NCI-H446 treated with DMSO at 0.1 percent for 48 hours (cell line): ENCODE results near the gene RNGTT.
"Not testable (repeated sequence)": the region's sequence is repeated elsewhere in the genome, so short reads cannot be mapped to it uniquely, and the experiment has no call there.

ENCODE experiments used
- DNase-seq: peaks from one replicate; lab custom pipeline; 2025; lab: John Stamatoyannopoulos, UW

Gene RNGTT

DNA sequence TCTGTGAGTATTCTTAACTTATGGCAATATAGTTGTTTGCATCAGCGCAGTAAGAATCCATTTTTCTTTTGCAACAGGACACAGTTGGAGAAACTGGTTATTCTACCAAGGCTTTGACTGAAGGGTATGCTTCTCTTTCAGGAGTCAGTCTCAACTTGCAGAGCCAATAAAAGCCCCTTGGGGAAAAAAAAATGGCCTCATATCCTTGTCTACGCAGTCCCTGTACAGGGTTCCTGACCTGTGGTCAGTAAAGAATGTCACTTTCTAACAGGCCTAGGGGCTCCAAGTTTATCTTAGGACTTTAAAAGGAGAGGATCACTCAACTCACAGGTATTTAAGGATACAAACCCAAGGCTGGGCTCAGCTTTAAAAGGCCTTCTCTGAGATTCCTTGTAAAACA is 6.9 kb upstream of the RNGTT start:
- DNase-seq: no peak

DNA sequence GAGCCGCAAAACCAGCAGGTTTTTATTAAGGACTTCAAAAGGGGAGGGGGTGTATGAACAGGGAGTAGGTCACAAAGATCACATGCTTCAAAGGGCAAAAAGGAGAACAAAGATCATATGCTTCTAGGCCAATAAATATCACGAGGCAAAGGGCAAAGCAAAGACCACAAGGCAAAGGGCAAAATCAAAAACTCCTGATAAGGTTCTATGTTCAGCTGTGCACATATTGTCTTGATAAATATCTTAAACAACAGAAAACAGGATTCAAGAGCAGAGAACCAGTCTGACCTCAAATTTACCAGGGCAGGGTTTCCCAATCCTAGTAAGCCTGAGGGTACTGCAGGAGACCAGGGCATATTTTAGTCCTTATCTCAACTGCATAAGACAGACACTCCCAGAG is 5.8 kb upstream of the RNGTT start:
- not testable (repeated sequence) for DNase-seq

DNA sequence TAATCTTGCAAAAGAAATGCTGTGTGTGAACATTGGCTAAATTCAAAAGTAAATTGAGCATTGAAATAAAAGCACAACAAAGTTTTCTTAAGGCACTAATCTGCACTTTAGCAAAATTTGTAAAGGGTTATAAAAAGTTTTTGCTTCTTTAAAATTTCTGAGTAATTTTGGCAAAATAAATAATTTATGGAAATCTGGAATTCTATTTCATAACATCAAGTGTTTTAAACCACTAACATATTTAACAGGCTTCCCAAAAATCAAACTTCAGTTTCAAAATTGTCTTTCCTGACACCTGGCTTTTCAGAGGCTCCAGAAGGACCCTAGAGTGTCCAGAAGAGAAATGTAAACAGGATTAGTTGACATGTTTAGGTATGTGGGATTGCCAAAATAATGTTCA is 4.5 kb upstream of the RNGTT start:
- DNase-seq: no peak

DNA sequence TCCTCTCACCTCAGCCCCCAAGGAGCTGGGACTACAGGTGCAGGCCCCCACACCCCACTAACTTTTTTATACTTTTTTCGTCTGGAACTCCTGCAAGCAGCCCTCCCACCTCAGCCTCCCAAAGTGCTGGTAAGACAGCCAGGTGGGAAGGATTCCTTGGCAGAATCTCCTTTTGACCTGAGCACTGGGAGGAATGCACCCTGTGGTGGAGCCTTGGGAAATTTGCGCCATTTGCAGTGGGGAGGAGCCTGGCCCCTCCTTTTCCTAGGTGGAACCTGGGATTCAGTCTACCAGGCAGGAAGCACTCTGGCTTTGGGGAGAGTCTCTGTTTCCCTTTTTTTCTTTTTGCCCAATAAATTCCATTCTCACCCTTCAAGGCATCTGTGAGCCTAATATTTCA is 2.3 kb upstream of the RNGTT start:
- no peak for DNase-seq

DNA sequence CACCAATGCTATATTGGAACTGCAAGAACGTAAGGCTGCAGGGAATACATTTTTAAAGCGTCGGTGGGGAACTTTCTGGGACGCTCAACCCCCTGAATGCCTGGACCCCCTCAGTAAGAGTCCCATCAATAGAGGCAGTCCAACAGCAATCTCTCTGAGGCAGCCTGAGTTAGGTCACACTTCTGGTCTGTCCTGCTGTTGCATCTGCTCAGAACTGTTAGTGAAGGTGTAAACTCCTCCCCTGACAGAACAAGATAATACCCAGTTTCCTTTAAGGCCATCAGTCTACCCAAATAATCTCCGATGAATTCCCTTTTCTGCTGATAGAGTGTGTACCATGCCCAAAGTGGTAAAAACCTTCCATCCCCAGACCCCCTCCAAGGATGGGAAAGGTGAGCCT is 1.1 kb upstream of the RNGTT start:
- DNase-seq: no peak

DNA sequence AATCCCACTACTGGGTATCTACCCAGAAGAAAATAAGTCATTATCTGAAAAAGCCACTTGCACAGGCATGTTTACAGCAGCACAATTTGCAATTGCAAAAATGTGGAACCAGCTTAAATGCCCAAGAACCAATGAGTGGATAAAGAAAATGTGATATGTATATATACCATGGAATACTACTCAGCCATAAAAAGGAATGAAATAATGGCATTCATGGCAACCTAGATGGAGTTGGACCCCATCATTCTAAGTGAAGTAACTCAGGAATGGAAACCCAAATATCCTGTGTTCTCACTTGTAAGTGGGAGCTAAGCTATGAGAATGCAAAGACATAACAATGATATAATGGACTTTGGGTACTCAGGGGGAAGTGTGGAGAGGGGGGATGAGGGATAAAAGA is 4.6 kb downstream of the RNGTT start:
- no peak for DNase-seq

DNA sequence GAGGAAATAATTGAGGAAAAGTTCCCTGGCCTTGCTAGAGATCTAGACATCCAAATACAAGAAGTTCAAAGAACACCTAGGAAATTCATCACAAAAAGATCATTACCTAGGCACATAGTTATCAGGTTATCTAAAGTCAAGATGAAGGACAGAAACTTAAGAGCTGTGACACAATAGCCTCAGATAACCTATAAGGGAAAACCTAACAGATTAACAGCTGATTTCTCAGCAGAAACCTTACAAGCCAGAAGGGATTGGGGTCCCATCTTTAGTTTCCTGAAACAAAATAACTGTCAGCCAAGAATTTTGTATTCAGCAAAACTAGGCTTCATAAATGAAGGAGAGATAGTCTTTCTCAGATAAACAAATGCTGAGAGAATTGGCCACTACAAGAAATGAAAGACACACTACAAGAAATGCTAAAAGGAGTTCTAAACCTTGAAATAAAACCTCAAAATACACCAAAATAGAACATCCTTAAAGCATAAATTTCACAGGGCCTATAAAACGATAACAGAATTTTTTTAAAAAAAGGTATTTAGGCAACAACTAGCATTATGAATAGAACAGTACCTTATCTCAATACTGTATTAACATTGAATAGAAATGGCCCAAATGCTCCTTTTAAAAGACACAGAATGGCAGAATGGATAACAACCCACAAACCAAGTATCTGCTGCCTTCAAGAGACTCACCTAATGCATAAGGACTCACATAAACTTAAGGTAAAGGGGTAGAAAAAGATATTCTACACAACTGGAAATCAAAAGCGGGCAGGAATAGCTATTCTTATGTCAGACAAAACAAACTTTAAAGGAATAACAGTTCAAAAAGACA is 9.7 kb downstream of the RNGTT start:
- no peak for DNase-seq

DNA sequence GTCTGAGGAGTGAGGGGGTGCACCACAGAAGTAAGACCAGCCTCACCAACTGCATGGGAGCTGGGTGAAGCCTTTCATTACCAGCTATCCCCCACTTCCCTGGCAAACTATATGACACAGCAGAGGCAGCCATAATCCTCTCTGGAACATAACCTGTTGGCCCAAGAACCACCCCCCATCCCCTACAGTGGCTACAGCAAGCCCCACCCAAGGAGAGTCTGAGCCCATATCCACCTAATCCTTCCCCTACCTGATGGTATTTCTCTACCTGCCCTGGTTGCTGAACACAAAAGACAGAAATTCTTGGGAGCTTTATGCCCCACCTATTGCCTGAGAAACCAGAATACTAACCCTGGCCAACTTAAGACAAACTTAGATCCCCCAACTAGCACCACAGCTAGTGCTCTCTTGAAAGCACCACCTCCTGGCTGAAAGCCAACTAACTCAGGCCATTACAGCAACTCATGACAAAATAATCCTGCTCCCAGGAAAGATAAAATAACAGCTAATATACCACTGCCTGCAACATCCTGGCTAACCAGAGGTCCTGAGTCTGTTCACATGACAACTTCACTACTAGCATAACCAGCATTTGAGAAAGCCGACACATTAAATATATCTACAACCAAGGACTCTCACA is 11.2 kb downstream of the RNGTT start:
- DNase-seq: no peak

DNA sequence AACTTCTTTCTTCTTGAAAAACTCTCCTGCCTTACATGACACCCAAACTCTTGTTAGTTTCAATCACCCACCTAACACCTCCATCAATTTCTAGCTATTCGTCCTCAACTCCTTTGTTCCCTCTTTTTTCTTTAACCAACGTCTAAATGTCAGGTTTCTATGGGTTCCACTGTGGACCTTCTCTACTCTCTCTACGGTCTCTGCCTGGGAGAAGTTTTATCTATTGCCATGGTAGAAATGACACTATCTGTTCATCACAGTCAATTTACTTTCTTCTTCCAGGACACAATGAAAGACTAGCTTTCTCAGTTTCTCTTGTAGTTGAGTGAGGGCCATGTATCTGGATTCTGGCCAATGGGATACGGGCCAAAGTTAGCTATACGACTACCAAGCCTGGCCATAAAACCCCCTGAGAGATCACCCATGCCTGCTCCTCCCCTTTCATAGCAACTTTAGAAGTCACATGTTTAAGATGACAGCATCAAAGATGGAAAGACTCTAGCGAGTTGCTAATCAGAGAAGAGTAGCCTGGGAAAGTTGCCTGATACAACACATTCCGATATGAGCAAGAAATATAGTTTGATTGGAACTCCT is 17.9 kb downstream of the RNGTT start:
- no peak for DNase-seq

DNA sequence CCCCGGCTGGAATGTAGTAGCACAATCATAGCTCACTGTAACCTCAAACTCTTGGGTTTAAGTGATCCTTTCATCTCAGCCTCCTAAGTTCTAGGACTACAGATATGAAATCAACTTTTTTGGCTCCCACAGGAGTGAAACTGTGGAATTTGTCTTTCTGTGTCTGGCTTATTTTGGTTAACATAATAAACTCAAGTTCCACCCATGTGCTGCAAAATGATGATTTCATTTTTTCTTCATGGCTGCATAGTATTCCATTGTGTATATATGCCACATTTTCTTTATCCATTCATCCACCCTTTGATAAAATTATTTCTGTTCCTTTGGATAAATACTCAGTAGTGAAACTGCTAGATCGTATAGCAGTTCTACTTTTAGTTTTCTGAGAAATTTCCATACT is 29.9 kb downstream of the RNGTT start:
- no peak for DNase-seq

DNA sequence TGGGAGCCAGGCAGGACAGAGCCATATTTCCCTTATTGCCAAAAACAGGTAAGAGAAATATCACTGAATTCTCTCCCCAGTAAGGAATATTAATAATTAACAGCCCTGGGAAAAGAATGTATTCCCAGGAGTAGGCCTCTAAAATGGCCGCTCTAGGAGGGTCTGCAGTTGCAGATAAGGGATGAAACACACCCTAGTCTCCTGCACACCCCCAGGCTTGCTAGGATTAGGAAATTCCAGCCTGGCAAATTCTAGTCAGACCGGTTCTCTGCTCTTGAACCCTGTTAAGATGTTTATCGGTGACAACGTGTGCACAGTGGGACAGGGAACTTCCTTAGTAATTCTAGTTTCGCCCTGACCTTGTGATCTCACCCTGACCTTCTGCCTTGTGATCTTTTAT is 31.4 kb downstream of the RNGTT start:
- DNase-seq: not testable (repeated sequence)

DNA sequence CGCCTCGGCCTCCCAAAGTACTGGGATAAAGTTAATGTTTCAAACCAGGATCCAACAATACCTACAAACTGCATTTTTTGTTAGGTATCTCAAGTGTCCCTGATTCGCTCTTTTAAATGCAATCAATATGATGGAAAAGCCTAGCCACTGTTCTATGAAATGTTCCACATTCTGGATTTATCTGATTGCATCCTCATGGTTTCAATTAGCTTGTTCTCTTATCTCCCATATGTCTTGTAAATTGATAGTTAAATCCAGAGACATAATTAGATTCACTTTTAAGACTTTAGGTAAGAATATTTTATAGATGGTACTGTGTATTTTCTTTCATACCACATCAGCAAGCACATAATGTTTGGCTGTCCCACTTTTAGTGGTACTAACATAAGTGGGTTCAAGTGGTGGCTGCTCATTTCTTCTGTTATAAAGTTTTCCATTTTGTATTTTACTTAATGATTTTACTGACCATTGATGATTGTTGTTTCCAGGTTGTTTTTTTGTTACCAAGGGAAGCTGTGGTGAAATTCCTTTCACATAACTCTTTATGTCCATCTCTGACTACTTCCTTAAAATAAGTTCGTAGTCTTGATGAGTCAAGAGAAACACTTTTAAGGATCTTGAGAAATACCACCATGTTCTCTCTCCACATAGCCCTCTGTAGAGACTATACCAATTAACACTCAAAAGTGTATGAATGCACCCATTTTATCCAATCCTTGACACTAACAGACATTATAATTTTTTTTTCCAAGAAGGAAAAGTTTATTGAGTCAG is 40.5 kb downstream of the RNGTT start:
- no peak for DNase-seq

DNA sequence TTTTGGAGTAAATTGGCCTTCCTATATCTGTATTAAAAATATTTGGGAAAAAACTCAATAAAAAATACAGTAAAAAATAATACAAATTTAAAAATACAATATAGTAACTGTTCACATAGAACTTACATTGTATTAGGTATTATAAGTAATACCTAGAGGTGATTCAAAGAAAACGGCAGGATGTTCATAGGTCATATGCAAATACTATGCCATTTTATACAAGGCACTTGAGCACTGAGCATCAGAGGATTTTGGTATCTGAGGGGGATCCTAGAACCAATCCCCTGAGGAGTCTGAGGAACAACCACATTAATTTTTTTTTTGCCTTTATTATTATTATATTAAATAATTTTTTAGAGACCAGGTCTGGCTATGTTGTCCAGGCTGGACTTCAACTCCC is 41.7 kb downstream of the RNGTT start:
- no peak for DNase-seq

DNA sequence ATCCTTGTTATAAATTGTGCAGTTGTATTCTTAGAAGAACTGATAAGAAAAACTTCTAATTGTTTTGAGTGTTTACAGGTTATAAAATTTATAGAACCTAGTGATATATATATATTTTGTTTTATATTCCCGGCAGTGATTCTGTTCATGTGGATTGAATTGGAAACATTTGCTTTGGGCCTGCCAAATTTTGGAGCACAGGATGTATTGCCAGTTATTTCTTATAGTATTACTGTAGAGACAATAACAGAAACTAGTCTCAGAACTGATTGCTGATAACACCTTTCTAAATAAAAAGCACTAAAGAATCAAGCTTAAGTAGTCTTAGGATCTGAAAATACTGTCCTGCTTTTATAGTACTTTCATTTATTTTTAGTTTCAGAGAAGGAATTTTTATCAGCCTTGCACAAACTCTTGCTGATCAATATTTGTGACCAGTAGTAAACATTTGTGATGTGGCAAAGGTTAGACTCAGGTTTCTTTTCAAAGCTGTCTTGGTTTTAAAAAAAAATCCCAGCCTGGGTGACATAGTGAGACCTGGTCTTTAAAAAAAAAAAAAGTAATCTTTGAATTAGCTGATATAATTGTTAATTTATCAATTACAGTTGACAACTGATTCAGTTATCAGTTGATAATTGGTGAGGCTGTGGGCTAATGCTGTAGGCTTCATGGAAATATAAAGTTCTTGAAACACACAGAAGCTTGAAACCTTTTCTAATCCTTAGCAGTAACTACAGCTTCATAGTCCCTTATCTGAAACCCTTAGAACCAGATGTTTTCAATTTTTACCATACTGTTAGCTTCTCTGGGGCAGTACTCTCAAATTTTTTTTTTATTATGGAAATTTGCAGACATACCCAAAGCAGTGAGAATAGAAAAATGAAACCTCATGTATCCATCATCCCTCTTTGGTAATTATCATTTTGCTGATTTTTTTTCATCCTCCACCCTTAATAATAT is 42.4 kb downstream of the RNGTT start:
- DNase-seq: no peak

DNA sequence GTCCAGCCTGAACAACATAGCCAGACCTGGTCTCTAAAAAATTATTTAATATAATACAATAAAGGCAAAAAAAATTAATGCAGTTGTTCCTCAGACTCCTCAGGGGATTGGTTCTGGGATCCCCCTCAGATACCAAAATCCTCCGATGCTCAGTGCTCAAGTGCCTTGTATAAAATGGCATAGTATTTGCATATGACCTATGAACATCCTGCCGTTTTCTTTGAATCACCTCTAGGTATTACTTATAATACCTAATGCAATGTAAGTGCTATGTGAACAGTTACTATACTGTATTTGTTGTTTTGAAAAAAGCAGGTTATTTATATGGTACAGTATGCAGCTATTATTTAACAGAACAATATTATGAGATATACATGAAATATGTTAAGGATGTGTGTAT is 43.3 kb downstream of the RNGTT start:
- no peak for DNase-seq

DNA sequence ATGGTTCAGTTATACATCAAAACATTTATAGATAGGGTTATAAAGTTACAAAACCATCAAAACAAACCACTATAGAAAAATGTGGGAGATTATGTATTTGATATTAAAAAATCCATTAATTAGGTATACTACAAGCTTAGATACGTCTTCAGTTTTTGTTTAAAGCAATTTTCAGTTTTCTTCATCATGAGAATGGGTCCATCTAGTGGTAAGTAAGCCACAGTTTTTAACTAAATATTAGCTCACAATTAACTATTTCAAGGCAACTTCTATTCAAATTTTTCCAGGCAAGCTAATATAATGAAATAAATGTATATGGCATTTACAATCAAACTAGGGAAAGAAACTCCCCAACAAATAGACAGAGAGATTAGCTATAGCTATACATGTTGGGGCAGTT is 44.4 kb downstream of the RNGTT start:
- no peak for DNase-seq

DNA sequence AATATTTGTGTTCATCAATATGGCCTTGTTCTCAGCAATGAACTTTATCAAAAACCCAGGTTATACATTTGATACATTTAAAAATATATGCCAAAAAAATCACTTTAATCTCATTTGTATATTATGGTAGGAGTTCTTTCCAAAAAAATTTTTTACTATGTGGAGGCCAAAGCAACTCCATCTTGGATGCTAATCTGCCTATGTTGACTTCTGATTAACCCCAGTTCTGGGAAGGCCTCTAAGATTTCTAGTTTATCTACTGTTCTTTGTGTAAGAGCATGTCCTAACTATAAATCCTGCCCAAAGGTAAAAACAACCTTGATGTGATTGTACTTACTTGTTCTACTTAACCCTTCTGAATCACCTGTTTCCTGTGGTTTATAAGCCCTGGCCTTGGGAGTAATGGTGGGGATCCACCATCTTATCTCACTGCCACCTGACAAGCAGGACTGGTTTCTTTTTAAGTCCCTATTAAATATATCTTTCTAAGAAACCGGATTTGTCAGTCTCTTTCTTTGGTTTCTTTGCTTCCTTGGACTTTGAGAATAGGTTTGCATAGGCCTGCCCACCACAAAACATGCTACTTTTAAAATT is 46.7 kb downstream of the RNGTT start:
- no peak for DNase-seq

DNA sequence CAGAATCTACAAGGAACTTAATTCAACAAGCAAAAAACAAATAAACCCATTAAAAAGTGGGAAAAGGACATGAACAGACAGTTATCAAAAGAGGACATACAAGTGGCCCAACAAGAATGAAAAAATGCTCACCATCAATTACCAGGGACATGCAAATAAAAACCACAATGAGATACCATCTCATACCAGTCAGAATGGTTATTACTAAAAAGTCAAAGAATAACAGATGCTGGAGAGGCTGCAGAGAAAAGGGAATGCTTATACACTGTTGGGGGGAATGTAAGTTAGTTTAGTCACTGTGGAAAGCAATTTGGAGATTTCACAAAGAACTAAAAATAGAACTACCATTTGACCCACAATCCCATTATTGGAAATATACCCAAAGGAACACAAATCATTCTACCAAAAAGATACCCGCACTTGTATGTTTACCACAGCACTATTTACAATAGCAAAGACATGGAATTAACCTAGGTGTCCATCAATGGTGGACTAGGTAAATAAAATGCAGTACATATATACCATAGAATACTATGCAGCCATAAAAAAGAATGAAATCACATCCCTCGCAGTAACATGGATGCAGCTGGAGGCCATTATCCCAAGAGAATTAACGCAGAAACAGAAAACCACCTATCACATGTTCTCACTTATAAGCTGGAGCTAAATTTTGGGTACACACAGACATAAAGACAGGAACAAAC is 48.4 kb downstream of the RNGTT start:
- DNase-seq: no peak

DNA sequence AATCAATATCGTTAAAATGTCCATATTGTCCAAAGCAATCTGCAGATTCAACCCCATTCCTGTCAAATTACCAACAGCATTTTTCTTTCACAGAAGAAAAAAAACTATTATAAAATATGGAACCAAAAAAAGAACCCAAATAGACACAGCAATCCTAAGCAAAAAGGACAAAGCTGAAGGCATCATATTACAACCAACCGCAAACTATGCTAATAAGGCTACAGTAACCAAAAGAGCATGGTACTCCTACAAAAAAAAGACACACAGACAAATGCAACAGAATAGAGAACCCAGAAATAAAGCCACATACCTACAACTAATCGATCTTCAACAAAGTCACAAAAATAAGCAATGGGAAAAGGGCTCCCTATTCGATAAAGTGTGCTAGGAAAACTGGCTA is 49.2 kb downstream of the RNGTT start:
- DNase-seq: no peak

DNA sequence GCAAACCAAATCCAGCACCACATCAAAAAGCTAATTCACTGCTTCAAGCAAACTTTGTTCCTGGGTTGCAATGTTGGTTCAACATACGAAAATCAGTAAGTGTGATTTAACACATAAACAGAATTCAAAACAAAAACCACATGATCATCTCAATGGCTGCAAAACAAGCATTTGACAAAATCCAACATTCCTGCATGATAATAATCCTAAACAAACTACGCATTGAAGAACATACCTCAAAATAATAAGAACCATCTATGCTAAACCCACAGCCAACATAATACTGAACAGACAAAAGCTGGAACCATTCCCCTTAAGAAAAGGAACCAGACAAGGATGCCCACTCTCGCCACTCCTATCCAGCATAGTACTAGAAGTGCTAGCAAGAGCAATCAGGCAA is 49.9 kb downstream of the RNGTT start:
- DNase-seq: no peak
